Left ventricle myocardium inferior (tissue), 1 donor: ENCODE measurements around the gene EYA2. TPM values are rescaled to one million over a fixed set of nuclear protein-coding genes. Genes with fewer than 3 reads are reported as not detected.

Source experiments
- DNase-seq: peaks from one replicate; pipeline ENCODE4 v3.0.0-alpha.2; 2020
- H3K27ac ChIP-seq: fragments of 200-600 bp; replicated peaks from 2 replicates; pipeline ENCODE4 v1.8.0; 2021
- H3K27me3 ChIP-seq: fragments of 200-600 bp; 2 replicates; pipeline ENCODE4 v1.8.0; 2021; ENCODE audit warnings: low read depth
- H3K36me3 ChIP-seq: fragments of 200-600 bp; 2 replicates; pipeline ENCODE4 v1.8.0; 2021
- H3K4me1 ChIP-seq: fragments of 200-600 bp; 2 replicates; pipeline ENCODE4 v1.8.0; 2021
- H3K4me3 ChIP-seq: fragments of 200-600 bp; 2 replicates; pipeline ENCODE4 v1.8.0; 2021; ENCODE audit warnings: mild to moderate bottlenecking, moderate library complexity
- H3K9me3 ChIP-seq: fragments of 200-600 bp; replicated peaks from 2 replicates; pipeline ENCODE4 v1.8.0; 2021
- CTCF ChIP-seq: fragments of 200-600 bp; IDR thresholded peaks from 2 replicates; pipeline ENCODE4 v1.8.0; 2021; ENCODE audit warnings: antibody characterized with exemption, mild to moderate bottlenecking, borderline replicate concordance
- intact Hi-C: fragments of 100-400 bp; cut with micrococcal nuclease; formaldehyde crosslinking; loops from one replicate; pipeline ENCODE4 v1.11.0; 2022
- total RNA-seq: library from RNA; stranded (reverse); fragmentation: NEBNext Ultra II Directional; extraction: Animal tissue kit (Norgen Biotek cat#: 25700); gene quantifications from one replicate; pipeline ENCODE4 v1.2.1, GENCODE V29; 2021
- donor health status: DM: no; HTN: yes; CAD: no; lungs with severe emphysema.

Gene EYA2
- total RNA-seq, 1 donor from 2014 or later: 0.63 TPM

- peaks cover under 1% of the 10 kb centered on the region for H3K4me1 ChIP-seq
- no peak overlapping the region for H3K4me3 ChIP-seq
- no peaks in the 10 kb centered on the region for H3K36me3 ChIP-seq
- peaks cover 86% of the 10 kb centered on the region for H3K27me3 ChIP-seq
- no peak for DNase-seq
- H3K27ac ChIP-seq: no peak overlapping the region
- H3K9me3 ChIP-seq: no peaks in the 10 kb centered on the region
- no peak for TF ChIP-seq CTCF
- intact Hi-C loops: no loop called here
Measured at GRCh38 chr20:46900826-46901225, 6.2 kb downstream of the EYA2 start.

GRCh38 chr20:46901638-46902037 is 7.0 kb downstream of the EYA2 start:
- TF ChIP-seq CTCF: no peak
- Histone ChIP-seq H3K27ac (no peak overlapping the region), H3K36me3 (no peaks in the 10 kb centered on the region), H3K4me1 (no peaks in the 10 kb centered on the region), H3K9me3 (no peaks in the 10 kb centered on the region), H3K4me3 (no peak overlapping the region), H3K27me3 (peaks cover 82% of the 10 kb centered on the region)
- no peak for DNase-seq
- intact Hi-C loops: no loop called here

DNA sequence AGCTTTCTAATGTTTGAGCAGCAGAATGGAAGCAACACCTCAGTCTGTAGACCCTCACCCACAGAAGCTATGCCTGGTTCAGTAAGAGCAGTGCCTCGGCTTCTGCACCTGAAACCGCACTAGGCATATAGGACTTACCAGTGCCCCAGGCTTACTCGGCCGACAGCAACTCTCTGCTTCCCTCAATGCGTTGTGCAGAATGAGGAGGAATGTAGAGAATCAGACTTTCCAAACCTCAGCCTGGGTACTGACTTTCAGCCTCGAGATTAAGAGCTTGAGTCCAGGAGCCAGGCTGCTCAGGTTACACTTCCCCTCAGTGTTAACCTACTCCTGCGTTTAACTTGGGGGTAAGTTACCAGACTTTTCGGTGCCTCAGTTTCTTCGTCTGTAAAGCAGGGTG is 8.6 kb downstream of the EYA2 start:
- no peak for TF ChIP-seq CTCF
- Histone ChIP-seq H3K9me3 (no peaks in the 10 kb centered on the region), H3K36me3 (no peaks in the 10 kb centered on the region), H3K27me3 (peaks cover 82% of the 10 kb centered on the region), H3K4me3 (no peak overlapping the region), H3K4me1 (no peaks in the 10 kb centered on the region), H3K27ac (no peak overlapping the region)
- intact Hi-C loops: no loop called here
- no peak for DNase-seq

- no peak for TF ChIP-seq CTCF
- Histone ChIP-seq H3K27ac (no peak overlapping the region), H3K9me3 (no peaks in the 10 kb centered on the region), H3K4me3 (no peak overlapping the region), H3K4me1 (no peaks in the 10 kb centered on the region), H3K36me3 (no peaks in the 10 kb centered on the region), H3K27me3 (peaks cover 82% of the 10 kb centered on the region)
- no peak for DNase-seq
- intact Hi-C loops: no loop called here
Measured at GRCh38 chr20:46903937-46904336, 9.3 kb downstream of the EYA2 start.

DNA sequence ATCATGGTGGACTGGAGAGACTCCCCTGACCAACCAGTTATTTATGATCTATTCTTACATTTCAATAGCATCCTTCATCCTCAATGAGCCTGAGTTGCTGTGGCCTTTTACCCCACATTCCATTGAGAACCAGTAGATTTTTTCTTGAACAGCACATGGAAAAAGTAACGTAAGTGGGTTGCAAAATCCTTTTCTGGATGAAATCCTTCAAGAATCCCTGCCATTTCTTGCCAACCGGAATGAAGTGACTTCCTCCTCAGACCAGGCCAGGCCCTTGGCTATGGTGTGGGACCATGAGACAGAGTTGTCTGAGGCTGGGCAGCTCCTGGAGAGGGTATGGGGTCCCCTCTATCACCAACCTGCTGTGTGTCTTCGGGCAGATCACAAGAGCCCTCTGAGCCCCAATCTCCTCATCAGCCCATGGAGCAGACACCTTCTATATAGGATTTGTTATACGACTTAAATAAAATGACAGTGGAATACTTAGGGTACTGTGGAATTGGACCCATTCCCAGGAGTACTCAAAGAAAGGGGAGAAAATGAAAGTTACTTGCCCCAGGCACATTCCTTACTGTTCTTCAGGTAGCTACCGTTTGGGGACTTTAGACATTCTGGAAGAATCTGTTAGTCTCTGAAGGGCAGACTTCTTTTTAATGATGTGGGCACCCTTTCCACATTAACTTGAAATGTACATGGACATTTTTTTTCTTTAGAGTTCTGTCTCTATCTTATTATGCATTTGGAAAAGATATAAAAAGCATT is 10.9 kb downstream of the EYA2 start:
- H3K27me3 ChIP-seq: peaks cover 82% of the 10 kb centered on the region
- TF ChIP-seq CTCF: no peak
- DNase-seq: no peak
- intact Hi-C loops: no loop called here
- no peaks in the 10 kb centered on the region for H3K4me1 ChIP-seq
- no peaks in the 10 kb centered on the region for H3K36me3 ChIP-seq
- no peak overlapping the region for H3K4me3 ChIP-seq
- no peaks in the 10 kb centered on the region for H3K9me3 ChIP-seq
- H3K27ac ChIP-seq: no peak overlapping the region
